ENCODE measurements around the gene CST9L.

GRCh38 chr20:23551786-23552185 is 16.5 kb downstream of the CST9L start:
- TF ChIP-seq POLR2A (IDR thresholded peaks at IDR 0.05; ENCODE audit: low read depth, low read length), result no peak
- no peak for TF ChIP-seq PAX5 (IDR thresholded peaks at IDR 0.05; ENCODE audit: insufficient read depth, low read length, severe bottlenecking)

Measured in GM12891 (cell line).